GM12864 (cell line): ENCODE measurements around the gene SLC7A6OS.
"Not testable (repeated sequence)": the region's sequence is repeated elsewhere in the genome, so short reads cannot be mapped to it uniquely, and the experiment has no call there.

Experiments
- DNase-seq: peaks from one replicate; pipeline ENCODE4 v3.0.0-alpha.2; 2011; ENCODE audit warnings: low read depth
- H3K4me3 ChIP-seq: 2 replicates; pipeline ENCODE4 v1.5.1; 2011; ENCODE audit warnings: mild to moderate bottlenecking, low read depth, low read length, control low read depth
- TF ChIP-seq, protein P1 (sequence below): IDR thresholded peaks from 2 replicates; pipeline ENCODE4 v1.5.1; 2011; ENCODE audit warnings: low read depth, mild to moderate bottlenecking, moderate library complexity, low read length, control low read depth, inconsistent platforms; ENCODE audit errors: missing control alignments

SLC7A6OS gene

DNA sequence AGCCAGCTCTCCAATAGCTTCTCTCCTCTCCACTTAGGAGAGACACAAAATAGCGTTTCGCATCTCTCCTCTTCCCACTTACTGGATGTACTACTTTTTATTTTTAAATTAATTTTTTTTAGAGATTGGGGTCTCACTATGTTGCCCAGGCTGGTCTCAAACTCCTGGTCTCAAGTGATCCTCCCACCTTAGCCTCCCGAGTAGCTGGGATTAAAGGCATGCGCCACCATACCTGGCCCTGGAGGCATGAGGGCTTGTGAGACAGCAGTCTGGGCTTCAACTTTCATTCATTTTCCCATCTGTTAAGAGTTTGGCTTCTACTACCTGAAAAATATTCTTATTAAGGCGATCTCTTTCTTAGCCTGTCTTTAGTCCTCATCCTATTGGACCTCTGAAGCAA, 18.3 kb downstream of the SLC7A6OS start:
- no peak for DNase-seq
- H3K4me3 ChIP-seq: no peak overlapping the region
- TF ChIP-seq, protein P1, sequence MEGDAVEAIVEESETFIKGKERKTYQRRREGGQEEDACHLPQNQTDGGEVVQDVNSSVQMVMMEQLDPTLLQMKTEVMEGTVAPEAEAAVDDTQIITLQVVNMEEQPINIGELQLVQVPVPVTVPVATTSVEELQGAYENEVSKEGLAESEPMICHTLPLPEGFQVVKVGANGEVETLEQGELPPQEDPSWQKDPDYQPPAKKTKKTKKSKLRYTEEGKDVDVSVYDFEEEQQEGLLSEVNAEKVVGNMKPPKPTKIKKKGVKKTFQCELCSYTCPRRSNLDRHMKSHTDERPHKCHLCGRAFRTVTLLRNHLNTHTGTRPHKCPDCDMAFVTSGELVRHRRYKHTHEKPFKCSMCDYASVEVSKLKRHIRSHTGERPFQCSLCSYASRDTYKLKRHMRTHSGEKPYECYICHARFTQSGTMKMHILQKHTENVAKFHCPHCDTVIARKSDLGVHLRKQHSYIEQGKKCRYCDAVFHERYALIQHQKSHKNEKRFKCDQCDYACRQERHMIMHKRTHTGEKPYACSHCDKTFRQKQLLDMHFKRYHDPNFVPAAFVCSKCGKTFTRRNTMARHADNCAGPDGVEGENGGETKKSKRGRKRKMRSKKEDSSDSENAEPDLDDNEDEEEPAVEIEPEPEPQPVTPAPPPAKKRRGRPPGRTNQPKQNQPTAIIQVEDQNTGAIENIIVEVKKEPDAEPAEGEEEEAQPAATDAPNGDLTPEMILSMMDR: no peak

DNA sequence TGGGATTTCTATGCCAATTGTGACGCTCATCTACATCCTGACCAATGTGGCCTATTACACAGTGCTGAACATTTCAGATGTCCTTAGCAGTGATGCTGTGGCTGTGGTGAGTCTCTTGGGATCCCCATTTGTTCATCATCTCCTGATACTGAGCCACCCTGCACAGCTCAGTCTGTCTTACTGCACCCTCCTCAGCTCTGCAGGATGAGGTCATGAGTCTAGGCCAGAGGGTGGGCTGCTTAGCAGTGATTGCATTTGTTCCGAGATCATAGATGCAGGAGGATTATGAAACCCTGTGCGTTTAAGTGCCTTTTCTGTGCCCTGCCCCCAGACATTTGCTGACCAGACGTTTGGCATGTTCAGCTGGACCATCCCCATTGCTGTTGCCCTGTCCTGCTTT, 19.5 kb downstream of the SLC7A6OS start:
- TF ChIP-seq, protein P1: no peak
- no peak for DNase-seq
- H3K4me3 ChIP-seq: no peak overlapping the region

DNA sequence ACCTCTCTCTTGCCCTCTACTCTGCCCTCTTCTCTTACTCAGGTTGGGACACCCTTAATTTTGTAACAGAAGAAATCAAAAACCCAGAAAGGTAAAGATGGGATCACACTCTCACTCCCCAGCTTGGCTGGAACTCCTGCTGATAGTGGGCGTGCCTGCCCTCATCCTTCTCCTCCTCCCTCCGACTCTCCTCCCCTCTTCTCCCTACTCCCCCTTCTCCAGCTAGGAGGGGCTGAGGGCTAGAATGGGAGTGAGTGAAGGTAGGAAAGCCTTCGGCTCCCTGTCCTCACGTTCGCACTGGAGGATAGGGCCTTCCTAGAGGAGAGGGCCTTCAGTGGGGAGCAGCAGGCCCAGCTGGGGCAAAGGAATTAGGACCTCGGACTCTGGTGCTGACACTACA, 20.3 kb downstream of the SLC7A6OS start:
- DNase-seq: no peak
- TF ChIP-seq, protein P1: no peak
- no peak overlapping the region for H3K4me3 ChIP-seq

DNA sequence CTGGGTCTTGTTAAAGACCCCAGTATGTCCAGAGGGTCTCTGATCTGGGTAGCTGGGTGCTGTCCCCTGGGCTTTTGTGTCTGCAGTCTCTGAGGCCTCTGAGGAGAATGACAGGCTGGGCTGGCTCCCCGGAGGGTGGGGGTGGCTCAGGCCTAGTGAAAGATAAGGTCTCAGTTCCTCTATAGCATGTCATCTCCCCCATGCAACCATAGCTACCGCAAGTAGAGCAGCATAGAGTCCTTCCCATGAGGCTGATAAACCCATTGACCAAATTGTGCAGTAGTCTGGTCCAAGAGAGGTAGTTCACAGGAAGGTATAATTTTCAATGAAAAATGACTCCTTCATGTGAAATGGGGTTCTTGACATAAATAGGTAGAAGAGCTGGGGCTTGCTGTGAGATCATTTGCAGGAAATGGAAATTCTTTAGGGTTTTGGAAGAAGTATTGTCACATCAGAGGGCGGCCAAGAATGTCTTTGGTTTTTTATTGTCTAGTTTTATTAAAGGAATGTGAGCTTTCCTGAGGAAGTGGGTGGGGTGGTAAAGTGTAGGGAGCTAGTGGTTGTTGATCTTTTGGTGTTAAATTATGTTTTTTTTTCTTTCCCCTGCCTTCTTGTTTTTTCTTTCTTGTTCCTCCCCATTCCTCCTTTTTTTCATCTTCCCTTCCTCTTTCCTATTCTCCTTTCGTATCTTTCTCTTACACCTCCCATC, 21.0 kb downstream of the SLC7A6OS start:
- peak; percentile 69 for DNase-seq
- H3K4me3 ChIP-seq: no peak overlapping the region
- TF ChIP-seq, protein P1: no peak

DNA sequence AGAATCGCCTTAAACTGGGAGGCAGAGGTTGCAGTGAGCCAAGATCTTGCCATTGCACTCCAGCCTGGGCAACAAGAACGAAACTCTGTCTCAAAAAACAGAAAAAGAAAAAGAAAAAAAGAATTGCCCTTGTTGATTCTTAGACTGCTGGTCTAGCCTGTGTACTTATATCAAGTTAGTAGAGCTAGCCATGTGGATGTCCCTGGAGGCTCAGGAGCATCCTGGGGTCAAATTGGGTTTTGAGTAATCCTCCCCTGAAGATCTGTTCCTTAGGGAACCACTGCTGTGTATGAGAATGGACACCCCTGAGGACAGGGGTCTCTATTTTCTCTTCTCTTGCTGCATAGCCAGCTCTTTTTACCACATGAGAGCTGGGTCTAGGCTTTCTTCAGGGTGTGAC, 21.5 kb downstream of the SLC7A6OS start:
- TF ChIP-seq, protein P1: no peak
- no peak for DNase-seq
- H3K4me3 ChIP-seq: no peak overlapping the region

DNA sequence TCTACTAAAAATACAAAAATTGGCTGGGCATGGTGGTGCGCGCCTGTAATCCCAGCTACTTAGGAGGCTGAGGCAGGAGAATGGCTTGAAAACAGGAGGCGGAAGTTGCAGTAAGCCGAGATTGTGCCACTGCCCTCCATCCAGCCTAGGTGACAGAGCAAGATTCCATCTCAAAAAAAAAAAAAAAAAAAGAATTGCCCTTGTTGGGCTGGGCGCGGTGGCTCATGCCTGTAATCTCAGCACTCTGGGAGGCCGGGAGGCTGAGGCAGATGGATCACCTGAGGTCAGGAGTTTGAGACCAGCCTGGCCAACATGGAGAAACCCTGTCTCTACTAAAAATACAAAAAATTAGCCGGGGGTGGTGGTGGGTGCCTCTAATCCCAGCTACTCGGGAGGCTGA, 21.9 kb downstream of the SLC7A6OS start:
- not testable (repeated sequence) for H3K4me3 ChIP-seq, DNase-seq

DNA sequence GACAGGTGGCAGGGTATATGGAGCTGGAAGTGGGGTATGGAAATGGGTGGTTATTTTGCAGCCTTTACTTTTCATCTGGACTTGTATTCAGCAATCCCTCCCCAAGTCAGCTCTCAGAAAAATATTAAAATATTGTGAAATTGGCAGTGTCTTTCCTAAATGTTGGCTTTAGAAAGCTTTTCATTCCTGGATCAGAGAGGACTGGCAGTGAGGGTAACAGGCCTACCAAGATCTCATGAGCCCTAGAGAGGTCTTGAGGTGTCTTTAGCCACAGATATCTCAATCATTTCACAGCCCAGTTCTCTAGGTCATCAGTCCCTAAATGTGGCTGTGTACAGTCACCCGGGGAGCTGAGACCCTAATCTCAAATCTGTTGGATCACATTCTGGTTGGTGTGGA, 22.5 kb downstream of the SLC7A6OS start:
- TF ChIP-seq, protein P1: no peak
- DNase-seq: no peak

More for the DNA sequence above, 22.5 kb downstream of the SLC7A6OS start:
- H3K4me3 ChIP-seq: no peak overlapping the region
